ENCODE results near the gene KIAA0753. TPM values are rescaled to one million over a fixed set of nuclear protein-coding genes. Genes with fewer than 3 reads are reported as not detected.

Gene KIAA0753
- total and polyA plus RNA-seq, 2 of the 8 experiments (the other 6 are each of a cell fraction or from before 2014, with no cell fraction given) = 5.0 to 27.1 TPM

- Histone ChIP-seq H4K91ac (replicated peaks; ENCODE audit: insufficient read length, low read length) (no peak overlapping the region), H3K4me2 (ENCODE audit: insufficient read depth in 1 of 2, low read depth in 2 of 2, low read length in 2 of 2) (no peak overlapping the region), H3K27me3 (replicated peaks in 1 of 4; ENCODE audit: control insufficient read depth in 3 of 4, extremely low read depth in 1 of 4, insufficient read depth in 3 of 4, low read length in 3 of 4) (no peaks in the 10 kb centered on the region), H2BK120ac (replicated peaks; ENCODE audit: low read depth, low read length) (no peak overlapping the region), H3K36me3 (ENCODE audit: control insufficient read depth in 2 of 4, insufficient read depth in 4 of 4, low read length in 3 of 4) (peaks cover 16 to 45% (median 39%) of the 10 kb centered on the region in 4 experiments; a peak in 7 of 8 replicates), H3K27ac (ENCODE audit: low read depth, low read length) (no peak overlapping the region), H3K9me3 (ENCODE audit: insufficient read depth in 2 of 2, low read depth in 1 of 2, low read length in 1 of 2) (peaks cover 0 to 2% of the 10 kb centered on the region in 2 experiments; a peak in 1 of 4 replicates), H4K8ac (ENCODE audit: extremely low read depth, insufficient read depth, low read length) (no peak overlapping the region), H4K5ac (ENCODE audit: insufficient read length, low read depth, low read length) (no peak overlapping the region), H2BK12ac (ENCODE audit: low read depth, low read length) (no peak overlapping the region), H3K9ac (replicated peaks in 1 of 4; ENCODE audit: extremely low read depth in 1 of 4, low read depth in 3 of 4, low read length in 3 of 4) (no peak overlapping the region), H3K4me3 (ENCODE audit: extremely low read depth in 1 of 4, insufficient read depth in 2 of 4, low read depth in 3 of 4, low read length in 4 of 4) (no peak overlapping the region), H3K79me1 (ENCODE audit: low read depth, low read length) (no peaks in the 10 kb centered on the region), H2AFZ (ENCODE audit: low read length) (no peak overlapping the region), H2BK20ac (ENCODE audit: low read length) (no peak overlapping the region), H3K4me1 (replicated peaks in 1 of 4; ENCODE audit: control insufficient read depth in 3 of 4, insufficient read depth in 4 of 4, low read length in 3 of 4) (no peaks in the 10 kb centered on the region), H2AK5ac (ENCODE audit: low read depth, low read length) (no peak overlapping the region), H3K79me2 (ENCODE audit: control insufficient read depth in 1 of 2, insufficient read depth in 2 of 2, low read length in 2 of 2) (no peaks in the 10 kb centered on the region), H3K18ac (ENCODE audit: extremely low read depth, low read length) (no peak overlapping the region), H3K23ac (ENCODE audit: insufficient read length) (no peak overlapping the region), H3K56ac (replicated peaks; ENCODE audit: insufficient read length, low read depth, low read length) (no peak overlapping the region), H3K4ac (replicated peaks; ENCODE audit: insufficient read length, low read depth, low read length) (no peak overlapping the region), H3K14ac (ENCODE audit: insufficient read length) (no peak overlapping the region), H3K23me2 (ENCODE audit: low read depth, low read length) (no peaks in the 10 kb centered on the region), H2BK15ac (ENCODE audit: low read length) (no peak overlapping the region), H4K20me1 (replicated peaks in 1 of 2; ENCODE audit: control insufficient read depth in 1 of 2, insufficient read depth in 2 of 2, low read length in 2 of 2) (no peaks in the 10 kb centered on the region), H2BK5ac (ENCODE audit: low read depth, low read length) (no peak overlapping the region)
- TF ChIP-seq NANOG (IDR thresholded peaks at IDR 0.05; ENCODE audit: insufficient read depth, low read depth, low read length, poor library complexity, severe bottlenecking) = no peak
- TF ChIP-seq CEBPB (IDR thresholded peaks at IDR 0.05; ENCODE audit: low read depth, low read length) = no peak
- no peak for TF ChIP-seq KDM4A (IDR thresholded peaks at IDR 0.05; ENCODE audit: low read depth, low read length, severe bottlenecking)
- TF ChIP-seq SIX5 (IDR thresholded peaks at IDR 0.05; ENCODE audit: low read depth, low read length) = no peak
- TF ChIP-seq, protein P1, sequence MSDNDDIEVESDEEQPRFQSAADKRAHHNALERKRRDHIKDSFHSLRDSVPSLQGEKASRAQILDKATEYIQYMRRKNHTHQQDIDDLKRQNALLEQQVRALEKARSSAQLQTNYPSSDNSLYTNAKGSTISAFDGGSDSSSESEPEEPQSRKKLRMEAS (IDR thresholded peaks at IDR 0.05) = no peak
- TF ChIP-seq CHD1 (IDR thresholded peaks at IDR 0.05; ENCODE audit: low read depth, low read length) = no peak
- no peak for TF ChIP-seq ASH2L (IDR thresholded peaks at IDR 0.05; ENCODE audit: low read length)
- no peak for TF ChIP-seq PHF8 (conservative IDR thresholded peaks at IDR 0.05; ENCODE audit: low read depth, low read length)
- no peak for TF ChIP-seq NRF1 (IDR thresholded peaks at IDR 0.05; ENCODE audit: low read depth, low read length)
- TF ChIP-seq RAD21 (IDR thresholded peaks at IDR 0.05 in 1 of 2, conservative IDR thresholded peaks at IDR 0.05 in 1 of 2; ENCODE audit: low read depth in 2 of 2, low read length in 2 of 2) = no peak
- TF ChIP-seq HDAC2 (IDR thresholded peaks at IDR 0.05; ENCODE audit: borderline replicate concordance in 1 of 2, low read depth in 2 of 2, low read length in 2 of 2) = no peak
- TF ChIP-seq ATF2 (IDR thresholded peaks at IDR 0.05; ENCODE audit: low read length) = no peak
- ChIA-PET POLR2A (ENCODE audit: partially characterized antibody) (no interaction called here), CTCF (ENCODE audit: partially characterized antibody) (interaction anchor here (1.2 kb wide), 1 partner anchor 10 kb away, joined by 4 read pairs; no protein-coding TSS in a partner anchor)
- DNase-seq (ENCODE audit: low read depth in 1 of 2, low spot score in 2 of 2) (no peak), FAIRE-seq (no peak)
- 86% methylated on average over 5 of the region's 5 CpGs; no CpG with 5 or more reads in 1 of the 2 experiments for WGBS, 2 experiments (ENCODE audit: extremely low coverage in 1 of 2, insufficient coverage in 1 of 2, insufficient read length in 1 of 2, insufficient replicate concordance in 2 of 2, low coverage in 1 of 2, low lambda C conversion rate in 2 of 2, missing lambda C conversion rate in 1 of 2)
These were observed 52.3 kb downstream of the KIAA0753 start for GRCh38 chr17:6588165-6588564.
